ENCODE results near the gene SEPHS1. TPM values are rescaled to one million over a fixed set of nuclear protein-coding genes. Genes with fewer than 3 reads are reported as not detected.

The SEPHS1 gene
- total RNA-seq, 1 experiment from 2014 or later: 509 TPM

DNA sequence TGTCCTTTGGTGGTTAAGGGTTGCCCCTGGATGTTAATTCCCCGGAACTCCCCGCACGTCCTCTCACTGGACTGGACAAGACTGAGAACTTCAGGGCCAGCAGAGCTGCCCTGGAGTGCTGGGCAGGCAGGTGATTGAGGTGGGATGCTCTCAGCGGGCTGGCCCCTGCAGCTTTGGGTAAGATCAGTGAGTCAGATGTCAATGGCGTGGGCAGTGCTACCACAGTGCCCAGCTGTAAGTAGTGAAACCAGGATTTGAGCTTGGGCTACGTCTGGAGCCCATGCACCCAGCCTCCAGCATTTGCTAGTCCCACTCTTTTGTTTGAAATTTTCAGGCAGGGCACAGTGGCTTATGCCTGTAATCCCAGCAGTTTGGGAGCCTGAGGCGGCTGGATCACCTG is 6.7 kb upstream of the SEPHS1 start:
- DNase-seq (ENCODE audit: low spot score) (no peak), ATAC-seq (no peak)
- POLR2A ChIA-PET: no interaction called here
- H3K27ac Mint-ChIP-seq: no peak overlapping the region; the same call in 1 of the 2 replicates
- no peak overlapping the region for H3K4me3 Mint-ChIP-seq
- H3K36me3 Mint-ChIP-seq: no peaks in the 10 kb centered on the region
- H3K9me3 Mint-ChIP-seq: no peaks in the 10 kb centered on the region
- TF ChIP-seq, protein P1, sequence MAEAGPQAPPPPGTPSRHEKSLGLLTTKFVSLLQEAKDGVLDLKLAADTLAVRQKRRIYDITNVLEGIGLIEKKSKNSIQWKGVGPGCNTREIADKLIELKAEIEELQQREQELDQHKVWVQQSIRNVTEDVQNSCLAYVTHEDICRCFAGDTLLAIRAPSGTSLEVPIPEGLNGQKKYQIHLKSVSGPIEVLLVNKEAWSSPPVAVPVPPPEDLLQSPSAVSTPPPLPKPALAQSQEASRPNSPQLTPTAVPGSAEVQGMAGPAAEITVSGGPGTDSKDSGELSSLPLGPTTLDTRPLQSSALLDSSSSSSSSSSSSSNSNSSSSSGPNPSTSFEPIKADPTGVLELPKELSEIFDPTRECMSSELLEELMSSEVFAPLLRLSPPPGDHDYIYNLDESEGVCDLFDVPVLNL (CRISPR knock-in tag; IDR thresholded peaks at IDR 0.05; ENCODE audit: borderline replicate concordance, low read depth): no peak
- TF ChIP-seq, protein P2, sequence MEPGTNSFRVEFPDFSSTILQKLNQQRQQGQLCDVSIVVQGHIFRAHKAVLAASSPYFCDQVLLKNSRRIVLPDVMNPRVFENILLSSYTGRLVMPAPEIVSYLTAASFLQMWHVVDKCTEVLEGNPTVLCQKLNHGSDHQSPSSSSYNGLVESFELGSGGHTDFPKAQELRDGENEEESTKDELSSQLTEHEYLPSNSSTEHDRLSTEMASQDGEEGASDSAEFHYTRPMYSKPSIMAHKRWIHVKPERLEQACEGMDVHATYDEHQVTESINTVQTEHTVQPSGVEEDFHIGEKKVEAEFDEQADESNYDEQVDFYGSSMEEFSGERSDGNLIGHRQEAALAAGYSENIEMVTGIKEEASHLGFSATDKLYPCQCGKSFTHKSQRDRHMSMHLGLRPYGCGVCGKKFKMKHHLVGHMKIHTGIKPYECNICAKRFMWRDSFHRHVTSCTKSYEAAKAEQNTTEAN (CRISPR knock-in tag; IDR thresholded peaks at IDR 0.05): no peak
- TF ChIP-seq MYBL2 (CRISPR knock-in tag; IDR thresholded peaks at IDR 0.05) (no peak), TP53 (CRISPR knock-in tag; IDR thresholded peaks at IDR 0.05) (no peak), ZNF416 (CRISPR knock-in tag; IDR thresholded peaks at IDR 0.05) (no peak), RORB (CRISPR knock-in tag; IDR thresholded peaks at IDR 0.05) (no peak), ZNF423 (CRISPR knock-in tag; IDR thresholded peaks at IDR 0.05) (no peak), TEAD4 (CRISPR knock-in tag; IDR thresholded peaks at IDR 0.05) (no peak), ZNF219 (CRISPR knock-in tag; IDR thresholded peaks at IDR 0.05; ENCODE audit: borderline replicate concordance) (no peak), IRF2 (CRISPR knock-in tag; IDR thresholded peaks at IDR 0.05; ENCODE audit: borderline replicate concordance, low read depth) (no peak), FOXP1 (CRISPR knock-in tag; IDR thresholded peaks at IDR 0.05; ENCODE audit: borderline replicate concordance) (no peak), FOXJ3 (CRISPR knock-in tag; IDR thresholded peaks at IDR 0.05; ENCODE audit: borderline replicate concordance) (no peak), TEAD1 (CRISPR knock-in tag; IDR thresholded peaks at IDR 0.05) (no peak)
- TF ChIP-seq, protein P3, sequence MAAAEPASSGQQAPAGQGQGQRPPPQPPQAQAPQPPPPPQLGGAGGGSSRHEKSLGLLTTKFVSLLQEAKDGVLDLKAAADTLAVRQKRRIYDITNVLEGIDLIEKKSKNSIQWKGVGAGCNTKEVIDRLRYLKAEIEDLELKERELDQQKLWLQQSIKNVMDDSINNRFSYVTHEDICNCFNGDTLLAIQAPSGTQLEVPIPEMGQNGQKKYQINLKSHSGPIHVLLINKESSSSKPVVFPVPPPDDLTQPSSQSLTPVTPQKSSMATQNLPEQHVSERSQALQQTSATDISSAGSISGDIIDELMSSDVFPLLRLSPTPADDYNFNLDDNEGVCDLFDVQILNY (CRISPR knock-in tag; IDR thresholded peaks at IDR 0.05): no peak
- TF ChIP-seq, protein P4, sequence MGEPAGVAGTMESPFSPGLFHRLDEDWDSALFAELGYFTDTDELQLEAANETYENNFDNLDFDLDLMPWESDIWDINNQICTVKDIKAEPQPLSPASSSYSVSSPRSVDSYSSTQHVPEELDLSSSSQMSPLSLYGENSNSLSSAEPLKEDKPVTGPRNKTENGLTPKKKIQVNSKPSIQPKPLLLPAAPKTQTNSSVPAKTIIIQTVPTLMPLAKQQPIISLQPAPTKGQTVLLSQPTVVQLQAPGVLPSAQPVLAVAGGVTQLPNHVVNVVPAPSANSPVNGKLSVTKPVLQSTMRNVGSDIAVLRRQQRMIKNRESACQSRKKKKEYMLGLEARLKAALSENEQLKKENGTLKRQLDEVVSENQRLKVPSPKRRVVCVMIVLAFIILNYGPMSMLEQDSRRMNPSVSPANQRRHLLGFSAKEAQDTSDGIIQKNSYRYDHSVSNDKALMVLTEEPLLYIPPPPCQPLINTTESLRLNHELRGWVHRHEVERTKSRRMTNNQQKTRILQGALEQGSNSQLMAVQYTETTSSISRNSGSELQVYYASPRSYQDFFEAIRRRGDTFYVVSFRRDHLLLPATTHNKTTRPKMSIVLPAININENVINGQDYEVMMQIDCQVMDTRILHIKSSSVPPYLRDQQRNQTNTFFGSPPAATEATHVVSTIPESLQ (CRISPR knock-in tag; IDR thresholded peaks at IDR 0.05): no peak
- TF ChIP-seq, protein P5, sequence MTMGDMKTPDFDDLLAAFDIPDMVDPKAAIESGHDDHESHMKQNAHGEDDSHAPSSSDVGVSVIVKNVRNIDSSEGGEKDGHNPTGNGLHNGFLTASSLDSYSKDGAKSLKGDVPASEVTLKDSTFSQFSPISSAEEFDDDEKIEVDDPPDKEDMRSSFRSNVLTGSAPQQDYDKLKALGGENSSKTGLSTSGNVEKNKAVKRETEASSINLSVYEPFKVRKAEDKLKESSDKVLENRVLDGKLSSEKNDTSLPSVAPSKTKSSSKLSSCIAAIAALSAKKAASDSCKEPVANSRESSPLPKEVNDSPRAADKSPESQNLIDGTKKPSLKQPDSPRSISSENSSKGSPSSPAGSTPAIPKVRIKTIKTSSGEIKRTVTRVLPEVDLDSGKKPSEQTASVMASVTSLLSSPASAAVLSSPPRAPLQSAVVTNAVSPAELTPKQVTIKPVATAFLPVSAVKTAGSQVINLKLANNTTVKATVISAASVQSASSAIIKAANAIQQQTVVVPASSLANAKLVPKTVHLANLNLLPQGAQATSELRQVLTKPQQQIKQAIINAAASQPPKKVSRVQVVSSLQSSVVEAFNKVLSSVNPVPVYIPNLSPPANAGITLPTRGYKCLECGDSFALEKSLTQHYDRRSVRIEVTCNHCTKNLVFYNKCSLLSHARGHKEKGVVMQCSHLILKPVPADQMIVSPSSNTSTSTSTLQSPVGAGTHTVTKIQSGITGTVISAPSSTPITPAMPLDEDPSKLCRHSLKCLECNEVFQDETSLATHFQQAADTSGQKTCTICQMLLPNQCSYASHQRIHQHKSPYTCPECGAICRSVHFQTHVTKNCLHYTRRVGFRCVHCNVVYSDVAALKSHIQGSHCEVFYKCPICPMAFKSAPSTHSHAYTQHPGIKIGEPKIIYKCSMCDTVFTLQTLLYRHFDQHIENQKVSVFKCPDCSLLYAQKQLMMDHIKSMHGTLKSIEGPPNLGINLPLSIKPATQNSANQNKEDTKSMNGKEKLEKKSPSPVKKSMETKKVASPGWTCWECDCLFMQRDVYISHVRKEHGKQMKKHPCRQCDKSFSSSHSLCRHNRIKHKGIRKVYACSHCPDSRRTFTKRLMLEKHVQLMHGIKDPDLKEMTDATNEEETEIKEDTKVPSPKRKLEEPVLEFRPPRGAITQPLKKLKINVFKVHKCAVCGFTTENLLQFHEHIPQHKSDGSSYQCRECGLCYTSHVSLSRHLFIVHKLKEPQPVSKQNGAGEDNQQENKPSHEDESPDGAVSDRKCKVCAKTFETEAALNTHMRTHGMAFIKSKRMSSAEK (CRISPR knock-in tag; IDR thresholded peaks at IDR 0.05; ENCODE audit: borderline replicate concordance): no peak
- no peaks in the 10 kb centered on the region for H3K27me3 Mint-ChIP-seq (ENCODE audit: low read depth)
- CTCF ChIA-PET: interaction anchor here (1.6 kb wide), 1 partner anchor 21 kb away, joined by 5 read pairs; no protein-coding TSS in a partner anchor
- H3K4me1 Mint-ChIP-seq: peaks cover 51% of the 10 kb centered on the region

DNA sequence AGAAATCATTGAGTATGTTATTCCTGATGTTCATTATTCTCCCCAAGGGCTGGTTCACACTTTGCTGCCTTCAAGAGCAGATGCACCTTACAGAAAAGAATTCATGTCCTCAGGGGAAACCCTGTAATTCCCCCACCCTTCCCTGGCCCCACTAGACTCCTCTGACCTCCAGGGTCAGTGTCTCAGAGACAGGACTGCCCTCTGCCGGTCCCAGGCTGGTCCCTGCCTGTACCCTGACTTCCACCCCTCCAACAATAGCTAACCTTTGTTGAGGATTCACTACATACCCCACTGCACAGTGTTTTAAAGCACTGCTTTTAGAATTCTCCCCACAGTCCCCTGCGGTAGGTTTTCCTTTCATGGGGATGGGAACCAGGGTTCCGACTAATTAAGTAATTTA is 4.4 kb upstream of the SEPHS1 start:
- H3K27me3 Mint-ChIP-seq (ENCODE audit: low read depth): no peaks in the 10 kb centered on the region; the same call in 1 of the 2 replicates
- peak; percentile 28 for ATAC-seq
- H3K4me3 Mint-ChIP-seq: peak overlapping the region; percentile 94
- H3K9me3 Mint-ChIP-seq: no peaks in the 10 kb centered on the region
- no peaks in the 10 kb centered on the region for H3K36me3 Mint-ChIP-seq
- ChIA-PET POLR2A (interaction anchor here (0.6 to 5.0 kb wide), 4 partner anchors 11 to 28 kb away, joined by 3 to 31 read pairs (median 3); no protein-coding TSS in a partner anchor), CTCF (interaction anchor here (0.5 to 5.6 kb wide), 32 partner anchors 10 to 234 kb away, joined by 3 to 57 read pairs (median 4); partner anchors contain the start of genes MCM10, PHYH and PRPF18)
- H3K27ac Mint-ChIP-seq: peak overlapping the region; percentile 100
- peaks cover 57% of the 10 kb centered on the region for H3K4me1 Mint-ChIP-seq
- TF ChIP-seq, protein P6, sequence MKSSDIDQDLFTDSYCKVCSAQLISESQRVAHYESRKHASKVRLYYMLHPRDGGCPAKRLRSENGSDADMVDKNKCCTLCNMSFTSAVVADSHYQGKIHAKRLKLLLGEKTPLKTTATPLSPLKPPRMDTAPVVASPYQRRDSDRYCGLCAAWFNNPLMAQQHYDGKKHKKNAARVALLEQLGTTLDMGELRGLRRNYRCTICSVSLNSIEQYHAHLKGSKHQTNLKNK (CRISPR knock-in tag; IDR thresholded peaks at IDR 0.05): 0 out of 2 replicates have a peak, but pooled peaks have one; percentile 29
- TF ChIP-seq, protein P7, sequence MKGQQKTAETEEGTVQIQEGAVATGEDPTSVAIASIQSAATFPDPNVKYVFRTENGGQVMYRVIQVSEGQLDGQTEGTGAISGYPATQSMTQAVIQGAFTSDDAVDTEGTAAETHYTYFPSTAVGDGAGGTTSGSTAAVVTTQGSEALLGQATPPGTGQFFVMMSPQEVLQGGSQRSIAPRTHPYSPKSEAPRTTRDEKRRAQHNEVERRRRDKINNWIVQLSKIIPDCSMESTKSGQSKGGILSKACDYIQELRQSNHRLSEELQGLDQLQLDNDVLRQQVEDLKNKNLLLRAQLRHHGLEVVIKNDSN (CRISPR knock-in tag; IDR thresholded peaks at IDR 0.05): no peak
- TF ChIP-seq NR1H2 (CRISPR knock-in tag; IDR thresholded peaks at IDR 0.05) (no peak), SP1 (CRISPR knock-in tag; conservative IDR thresholded peaks at IDR 0.05) (0 out of 2 replicates have a peak, but pooled peaks have one; percentile 31)
- TF ChIP-seq, protein P8, sequence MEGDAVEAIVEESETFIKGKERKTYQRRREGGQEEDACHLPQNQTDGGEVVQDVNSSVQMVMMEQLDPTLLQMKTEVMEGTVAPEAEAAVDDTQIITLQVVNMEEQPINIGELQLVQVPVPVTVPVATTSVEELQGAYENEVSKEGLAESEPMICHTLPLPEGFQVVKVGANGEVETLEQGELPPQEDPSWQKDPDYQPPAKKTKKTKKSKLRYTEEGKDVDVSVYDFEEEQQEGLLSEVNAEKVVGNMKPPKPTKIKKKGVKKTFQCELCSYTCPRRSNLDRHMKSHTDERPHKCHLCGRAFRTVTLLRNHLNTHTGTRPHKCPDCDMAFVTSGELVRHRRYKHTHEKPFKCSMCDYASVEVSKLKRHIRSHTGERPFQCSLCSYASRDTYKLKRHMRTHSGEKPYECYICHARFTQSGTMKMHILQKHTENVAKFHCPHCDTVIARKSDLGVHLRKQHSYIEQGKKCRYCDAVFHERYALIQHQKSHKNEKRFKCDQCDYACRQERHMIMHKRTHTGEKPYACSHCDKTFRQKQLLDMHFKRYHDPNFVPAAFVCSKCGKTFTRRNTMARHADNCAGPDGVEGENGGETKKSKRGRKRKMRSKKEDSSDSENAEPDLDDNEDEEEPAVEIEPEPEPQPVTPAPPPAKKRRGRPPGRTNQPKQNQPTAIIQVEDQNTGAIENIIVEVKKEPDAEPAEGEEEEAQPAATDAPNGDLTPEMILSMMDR (IDR thresholded peaks at IDR 0.05): 0 out of 2 replicates have a peak, but pooled peaks have one; percentile 14
- peak; percentile 62 for DNase-seq (ENCODE audit: low spot score)
